A549 (cell line): ENCODE results near the gene MAPK1IP1L. TPM values are rescaled to one million over a fixed set of nuclear protein-coding genes. Genes with fewer than 3 reads are reported as not detected.
"Not testable (repeated sequence)": the region's sequence is repeated elsewhere in the genome, so short reads cannot be mapped to it uniquely, and the experiment has no call there.

Experiments used
- ATAC-seq, 2 experiments: fragments of 200-7000 bp in 1 of 2; fragments of >200 bp in 1 of 2; cut with Nextera tagmentation in 1 of 2; cut with Tn5 transposase in 1 of 2; 3 replicates each; pipeline versions ENCODE4 v1.8.0 to v1.9.1; 2018 to 2020; ENCODE audit warnings: mild to moderate bottlenecking in 1 of 2, moderate library complexity in 1 of 2
- CTCF ChIA-PET: fragments of 300-600 bp; sonication (Branson Sonifier 250); formaldehyde crosslinking; extraction: SDS; loops from one replicate; lab custom pipeline; 2021; ENCODE audit warnings: antibody characterized with exemption, inconsistent platforms; lab: Yijun Ruan, JAX
- POLR2A ChIA-PET: fragments of 350-600 bp; formaldehyde crosslinking; extraction: SDS; loops from one replicate; lab custom pipeline; 2021; ENCODE audit warnings: antibody characterized with exemption, inconsistent platforms; lab: Yijun Ruan, JAX
- DNase-seq, 2 experiments: peaks; one replicate each; pipeline versions ENCODE4 v3.0.0 to v3.0.0-alpha.2; 2011 to 2016; ENCODE audit warnings: low read depth in 1 of 2, low spot score in 1 of 2
- FAIRE-seq: peaks from 2 replicates; lab custom pipeline; 2011; peaks lifted over from hg19 to GRCh38; lab: Jason Lieb, UNC
- H3K27ac ChIP-seq, 2 experiments: fragments of >200 bp; sonication (Bioruptor Twin); formaldehyde crosslinking; 3 replicates each; pipeline ENCODE4 v1.5.1; 2016 to 2017
- H3K4me1 ChIP-seq: fragments of >200 bp; sonication (Bioruptor Twin); formaldehyde crosslinking; 3 replicates; pipeline ENCODE4 v1.6.1; 2016
- H3K4me2 ChIP-seq: fragments of >200 bp; sonication (Bioruptor Twin); formaldehyde crosslinking; 3 replicates; pipeline ENCODE4 v1.6.1; 2016
- H3K4me3 ChIP-seq: fragments of >200 bp; sonication (Bioruptor Twin); formaldehyde crosslinking; 3 replicates; pipeline ENCODE4 v1.5.1; 2016
- H3K9me3 ChIP-seq: fragments of >200 bp; sonication (Bioruptor Twin); formaldehyde crosslinking; 3 replicates; pipeline ENCODE4 v1.6.1; 2016
- CBX2 ChIP-seq: fragments of 200-600 bp; sonication (generic); IDR thresholded peaks from 2 replicates; pipeline ENCODE4 v1.6.1; 2016; ENCODE audit warnings: low read depth, mild to moderate bottlenecking, borderline replicate concordance
- EHMT2 ChIP-seq: fragments of 200-600 bp; sonication (generic); IDR thresholded peaks from 2 replicates; pipeline ENCODE4 v1.6.1; 2016; ENCODE audit warnings: antibody characterized with exemption, low read depth, mild to moderate bottlenecking, moderate library complexity
- EP300 ChIP-seq, 2 experiments: fragments of >200 bp; sonication (Bioruptor Twin); formaldehyde crosslinking; IDR thresholded peaks; 2 replicates in 1 of 2; 3 replicates in 1 of 2; pipeline ENCODE4 v1.6.1; 2016 to 2017
- FOSB ChIP-seq: fragments of 250-450 bp; sonication (Bioruptor Pico); IDR thresholded peaks from 2 replicates; pipeline ENCODE4 v1.5.0; 2020; ENCODE audit warnings: mild to moderate bottlenecking, moderate library complexity
- FOSL2 ChIP-seq, 2 experiments: fragments of 450-650 bp in 1 of 2; fragments of >200 bp in 1 of 2; sonication (Bioruptor Twin) in 1 of 2; formaldehyde crosslinking; IDR thresholded peaks; 2 replicates each; pipeline versions ENCODE4 v1.5.0 to v1.6.1; 2016 to 2020; ENCODE audit warnings: mild to moderate bottlenecking in 1 of 2, moderate library complexity in 1 of 2
- HEYL ChIP-seq: fragments of 250-450 bp; sonication (Bioruptor Pico); IDR thresholded peaks from 2 replicates; pipeline ENCODE4 v1.8.0; 2021; ENCODE audit warnings: mild to moderate bottlenecking, moderate library complexity
- HOXA7 ChIP-seq: fragments of 250-450 bp; sonication (Bioruptor Pico); IDR thresholded peaks from 2 replicates; pipeline ENCODE4 v1.5.0; 2020; ENCODE audit warnings: mild to moderate bottlenecking, moderate library complexity
- HOXB5 ChIP-seq: fragments of 250-450 bp; sonication (Bioruptor Pico); IDR thresholded peaks from 2 replicates; pipeline ENCODE4 v1.5.0; 2020; ENCODE audit warnings: mild to moderate bottlenecking, moderate library complexity
- JUNB ChIP-seq: fragments of >200 bp; sonication (Bioruptor Twin); formaldehyde crosslinking; IDR thresholded peaks from 2 replicates; pipeline ENCODE4 v1.6.1; 2016
- MAZ ChIP-seq: fragments of 150-350 bp; IDR thresholded peaks from 2 replicates; pipeline ENCODE4 v1.6.1; 2014; ENCODE audit warnings: antibody characterized with exemption, low read depth, low read length, borderline replicate concordance
- NFE2L2 ChIP-seq: fragments of 150-350 bp; conservative IDR thresholded peaks from 2 replicates; pipeline ENCODE4 v1.6.1; 2014; ENCODE audit warnings: low read length
- NR3C1 ChIP-seq: fragments of >200 bp; sonication (Bioruptor Twin); formaldehyde crosslinking; IDR thresholded peaks from 3 replicates; pipeline ENCODE4 v1.6.1; 2017
- POLR2A ChIP-seq: IDR thresholded peaks from 2 replicates; pipeline ENCODE4 v1.6.1; 2012; ENCODE audit warnings: mild to moderate bottlenecking, low read length
- RCOR1 ChIP-seq: fragments of 150-350 bp; IDR thresholded peaks from 2 replicates; pipeline ENCODE4 v1.6.1; 2014; ENCODE audit warnings: antibody characterized with exemption, low read length, low read depth
- RFX5 ChIP-seq: fragments of 450-650 bp; IDR thresholded peaks from 2 replicates; pipeline ENCODE4 v1.7.1; 2014; ENCODE audit warnings: antibody characterized with exemption, mild to moderate bottlenecking, moderate library complexity
- RNF2 ChIP-seq: fragments of 200-600 bp; sonication (generic); IDR thresholded peaks from 2 replicates; pipeline ENCODE4 v1.6.1; 2016; ENCODE audit warnings: low read depth, mild to moderate bottlenecking, antibody characterized with exemption, moderate library complexity, borderline replicate concordance
- TFCP2L1 ChIP-seq: fragments of 250-450 bp; sonication (Bioruptor Pico); IDR thresholded peaks from 2 replicates; pipeline ENCODE4 v1.5.0; 2021; ENCODE audit warnings: mild to moderate bottlenecking
- TP53 ChIP-seq: fragments of 250-450 bp; sonication (Bioruptor Pico); IDR thresholded peaks from 2 replicates; pipeline ENCODE4 v1.5.0; 2021; ENCODE audit warnings: mild to moderate bottlenecking, moderate library complexity
- USF2 ChIP-seq: fragments of 450-650 bp; IDR thresholded peaks from 2 replicates; pipeline ENCODE4 v1.6.1; 2014; ENCODE audit warnings: antibody characterized with exemption
- ZFP36 ChIP-seq: fragments of 450-650 bp; IDR thresholded peaks from 2 replicates; pipeline ENCODE4 v1.6.1; 2014; ENCODE audit warnings: borderline replicate concordance; ENCODE audit not compliant: partially characterized antibody
- WGBS: methylation state at CpG from one replicate; pipeline ENCODE4 v1.1.6; 2017; ENCODE audit errors: missing lambda C conversion rate; 5-methylcytosine and 5-hydroxymethylcytosine counted together
- polyA plus RNA-seq, 4 experiments: library from polyadenylated mRNA; depleted of rRNA in 3 of 4; stranded (reverse); fragments of >200 nt; fragmentation: RNase III in 1 of 4; extraction: RNeasy Plus Mini Kit Qiagen cat#74134 plus additional on column Dnase treatment in 1 of 4; gene quantifications; 2 replicates in 3 of 4; 3 replicates in 1 of 4; pipeline ENCODE4 v1.2.3, GENCODE V29; 2011 to 2017
- TF ChIP-seq, protein P1 (sequence below): fragments of 250-450 bp; sonication (Bioruptor Pico); IDR thresholded peaks from 2 replicates; pipeline ENCODE4 v1.5.0; 2021; ENCODE audit warnings: mild to moderate bottlenecking, moderate library complexity, borderline replicate concordance

The MAPK1IP1L gene
- polyA plus RNA-seq, 2 of the 4 experiments (the other 2 are of a cell fraction), result 42.9 to 72.3 TPM

DNA sequence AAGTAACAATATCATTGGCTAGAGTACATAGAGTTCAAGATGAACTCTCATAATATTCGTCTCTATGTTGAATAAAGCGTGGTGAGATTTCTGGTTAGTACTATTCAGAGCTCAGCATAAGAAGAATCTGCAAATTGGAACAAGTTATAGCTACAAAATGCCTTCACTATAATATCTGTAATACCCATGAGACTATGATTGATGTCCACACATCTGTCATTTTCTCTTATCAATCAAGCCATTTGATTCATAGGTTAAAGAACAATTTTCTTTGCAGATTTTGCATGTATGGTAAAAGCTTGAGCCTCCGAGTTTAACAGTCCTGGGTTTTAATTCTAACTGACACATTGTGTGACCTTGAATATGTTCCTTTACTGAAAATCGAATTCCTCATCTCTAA is 23.0 kb upstream of the MAPK1IP1L start:
- TF ChIP-seq FOSL2 (IDR thresholded peaks at IDR 0.05) (no peak), FOSL2 (CRISPR knock-in tag; IDR thresholded peaks at IDR 0.05) (no peak), HOXB5 (CRISPR knock-in tag) (no peak), MAZ (no peak), TFCP2L1 (CRISPR knock-in tag) (no peak), RFX5 (no peak), EP300 (IDR thresholded peaks at IDR 0.05) (no peak), POLR2A (no peak), JUNB (no peak), CBX2 (no peak), HOXA7 (CRISPR knock-in tag) (no peak), RNF2 (no peak), HEYL (CRISPR knock-in tag) (no peak), NR3C1 (no peak), ZFP36 (no peak), RCOR1 (no peak), TP53 (CRISPR knock-in tag) (no peak)
- TF ChIP-seq, protein P1, sequence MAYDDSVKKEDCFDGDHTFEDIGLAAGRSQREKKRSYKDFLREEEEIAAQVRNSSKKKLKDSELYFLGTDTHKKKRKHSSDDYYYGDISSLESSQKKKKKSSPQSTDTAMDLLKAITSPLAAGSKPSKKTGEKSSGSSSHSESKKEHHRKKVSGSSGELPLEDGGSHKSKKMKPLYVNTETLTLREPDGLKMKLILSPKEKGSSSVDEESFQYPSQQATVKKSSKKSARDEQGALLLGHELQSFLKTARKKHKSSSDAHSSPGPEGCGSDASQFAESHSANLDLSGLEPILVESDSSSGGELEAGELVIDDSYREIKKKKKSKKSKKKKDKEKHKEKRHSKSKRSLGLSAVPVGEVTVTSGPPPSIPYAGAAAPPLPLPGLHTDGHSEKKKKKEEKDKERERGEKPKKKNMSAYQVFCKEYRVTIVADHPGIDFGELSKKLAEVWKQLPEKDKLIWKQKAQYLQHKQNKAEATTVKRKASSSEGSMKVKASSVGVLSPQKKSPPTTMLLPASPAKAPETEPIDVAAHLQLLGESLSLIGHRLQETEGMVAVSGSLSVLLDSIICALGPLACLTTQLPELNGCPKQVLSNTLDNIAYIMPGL (CRISPR knock-in tag), result no peak
- TF ChIP-seq, all 56 proteins: peak for 0
- CTCF ChIA-PET, result interaction anchor here (3.8 kb wide), 1 partner anchor 23 kb away, joined by 24 read pairs; the partner anchor contains the start of gene MAPK1IP1L
- no peak for ATAC-seq
- WGBS, result 29% methylated on average over 4 of the region's 4 CpGs
- peak overlapping the region; percentile 83 for H3K4me2 ChIP-seq
- DNase-seq, result no peak
- FAIRE-seq, result no peak
- H3K27ac ChIP-seq, result peak overlapping the region in 1 of 2 experiments; percentile 96; a peak in 1 of 6 replicates
- no peaks in the 10 kb centered on the region for H3K9me3 ChIP-seq
- H3K4me3 ChIP-seq, result peak overlapping the region; percentile 69
- H3K4me1 ChIP-seq, result peaks cover 56% of the 10 kb centered on the region
- POLR2A ChIA-PET, result interaction anchor here (1.0 kb wide), 1 partner anchor 23 kb away, joined by 6 read pairs; the partner anchor contains the start of gene MAPK1IP1L

DNA sequence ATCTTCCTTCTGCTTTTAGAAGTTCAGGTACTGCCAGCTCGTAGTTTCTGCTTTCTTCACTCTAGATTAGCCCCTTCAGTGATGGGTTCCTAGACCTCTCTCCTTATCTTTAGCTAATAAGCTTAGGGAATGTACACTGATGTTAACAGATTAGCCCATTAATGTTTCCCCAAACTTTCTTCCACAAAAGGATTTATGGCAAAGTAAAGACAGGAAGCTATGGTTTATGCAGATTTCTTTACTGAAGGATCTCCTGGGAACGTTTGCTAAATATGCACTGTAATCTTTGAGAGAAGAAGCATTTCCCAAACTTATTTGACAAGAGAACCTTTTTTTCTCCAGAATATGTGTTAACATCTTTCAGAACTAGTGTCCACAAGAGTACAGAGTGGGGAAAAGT is 20.3 kb upstream of the MAPK1IP1L start:
- DNase-seq, result no peak
- Histone ChIP-seq H3K4me3 (no peak overlapping the region), H3K4me1 (peaks cover 44% of the 10 kb centered on the region), H3K4me2 (peak overlapping the region; percentile 26; the same call in 2 of the 3 replicates), H3K9me3 (no peaks in the 10 kb centered on the region), H3K27ac (no peak overlapping the region)
- ChIA-PET POLR2A (interaction anchor here (1.4 to 1.8 kb wide), 2 partner anchors 15 to 20 kb away, joined by 3 to 10 read pairs; partner anchors contain the start of gene MAPK1IP1L), CTCF (interaction anchor here (1.2 to 3.8 kb wide), 3 partner anchors 16 to 128 kb away, joined by 3 to 24 read pairs (median 3); partner anchors contain the start of gene MAPK1IP1L)
- TF ChIP-seq FOSB (CRISPR knock-in tag) (no peak), MAZ (no peak), NFE2L2 (no peak), USF2 (no peak), FOSL2 (IDR thresholded peaks at IDR 0.05) (no peak), FOSL2 (CRISPR knock-in tag; IDR thresholded peaks at IDR 0.05) (no peak), EHMT2 (no peak)
- TF ChIP-seq, protein P1 (CRISPR knock-in tag), result no peak
- WGBS, result 15% methylated on average over 2 of the region's 2 CpGs
- FAIRE-seq, result no peak
- ATAC-seq, result no peak

DNA sequence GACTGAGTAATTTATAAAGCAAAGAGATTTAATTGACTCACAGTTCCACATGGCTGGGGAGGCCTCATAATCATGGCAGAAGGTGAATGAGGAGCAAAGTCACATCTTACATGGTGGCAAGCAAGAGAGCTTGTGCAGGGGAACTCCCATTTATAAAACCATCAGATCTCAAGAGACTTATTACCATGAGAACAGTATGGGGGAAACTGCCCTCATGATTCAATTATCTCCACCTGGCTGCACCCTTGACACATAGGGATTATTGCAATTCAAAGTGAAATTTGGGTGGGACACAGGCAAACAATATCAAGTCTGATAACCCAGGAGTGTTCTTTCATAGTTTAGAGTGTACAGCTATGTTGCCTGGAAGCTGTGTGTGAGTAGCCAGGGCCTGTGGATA is 13.5 kb upstream of the MAPK1IP1L start:
- not testable (repeated sequence) for FAIRE-seq, H3K4me2 ChIP-seq, H3K4me3 ChIP-seq, H3K9me3 ChIP-seq, DNase-seq, H3K27ac ChIP-seq
- ChIA-PET CTCF (interaction anchor here (1.6 kb wide), 1 partner anchor 13 kb away, joined by 6 read pairs; the partner anchor contains the start of gene MAPK1IP1L), POLR2A (interaction anchor here (1.1 to 1.6 kb wide), 2 partner anchors 11 to 13 kb away, joined by 3 to 7 read pairs; partner anchors contain the start of genes MAPK1IP1L, SOCS4 and WDHD1)
- 0 out of 6 replicates have a peak, but pooled peaks of 1 of the 2 experiments have one; percentile 30 for ATAC-seq
- H3K4me1 ChIP-seq, result peaks cover 14% of the 10 kb centered on the region
